Posterior cingulate gyrus (tissue), 11 donors: ENCODE results near the gene CHD5.
A peak's percentile ranks its signal among the peaks of the same experiment; 100 is the strongest.

Experiments used
- DNase-seq, 10 donors: peaks; one replicate each; pipeline versions ENCODE4 v3.0.0 to v3.0.0-alpha.2; 2020 to 2021; ENCODE audit warnings: mixed read lengths in 3 of 10
- intact Hi-C: fragments of 100-400 bp; cut with DNase I; formaldehyde crosslinking; loops from one replicate; pipeline ENCODE4 v1.15.1; 2023

Gene CHD5

GRCh38 chr1:6205849-6206519, 25.9 kb upstream of the CHD5 start, which contains the start of gene RNF207:
Gene RNF207, plus strand, starts transcription at chr1:6206119. Its CDS starts 417 bp downstream, at chr1:6206536.
- intact Hi-C loops, result no loop called here
- peak in 2 of 10 donors; percentile 76 to 87 for DNase-seq

DNA sequence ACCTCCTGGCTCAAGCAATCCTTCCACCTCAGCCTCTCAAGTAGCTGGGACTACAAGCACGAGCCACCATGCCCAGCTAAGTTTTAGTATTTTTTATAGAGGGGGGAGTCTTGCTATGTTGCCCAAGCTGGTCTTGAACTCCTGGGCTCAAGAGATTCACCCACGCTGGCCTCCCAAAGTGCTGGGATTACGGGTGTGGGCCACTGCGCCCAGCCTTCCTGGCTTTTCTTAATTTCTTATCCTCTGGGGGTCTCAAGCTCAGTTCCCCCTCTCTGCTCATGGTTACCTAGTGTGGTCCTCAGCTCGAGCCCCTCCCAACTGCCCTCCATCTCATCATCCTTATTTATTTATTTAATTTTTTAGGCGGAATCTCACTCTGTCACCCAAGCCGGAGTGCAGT, 22.1 kb upstream of the CHD5 start:
- peak in 2 of 10 donors; percentile 31 to 50 for DNase-seq
- intact Hi-C loops, result no loop called here

DNA sequence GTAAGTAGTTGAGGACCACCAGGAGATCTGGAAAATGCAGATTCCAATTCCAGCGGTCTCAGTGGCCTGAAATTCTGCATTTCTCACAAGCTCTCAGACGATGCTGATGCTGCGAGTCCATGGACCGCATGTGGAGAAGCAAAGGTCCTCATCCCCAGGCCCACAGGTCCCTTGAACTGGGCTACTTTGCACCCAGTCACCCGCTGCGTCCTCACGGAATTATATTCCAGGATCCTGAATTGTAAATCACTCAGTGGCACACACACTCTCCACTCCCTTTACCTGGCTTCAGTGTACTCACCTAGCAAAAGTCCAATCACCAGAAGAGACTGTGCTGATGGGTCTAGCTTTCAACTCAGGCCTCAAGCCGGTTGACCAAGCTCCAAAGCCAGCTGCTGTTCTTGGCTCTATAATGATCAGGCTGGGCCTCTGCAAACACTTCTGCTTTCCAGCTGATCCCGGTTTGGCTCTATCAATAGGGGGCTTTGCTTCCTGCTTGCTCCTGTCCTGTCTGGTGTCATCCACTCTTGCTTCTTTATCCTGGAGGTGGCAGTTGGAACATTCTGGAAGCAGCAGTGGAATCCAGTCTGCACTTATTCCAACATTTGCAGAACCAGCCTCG, 20.2 kb upstream of the CHD5 start:
- intact Hi-C loops, result no loop called here
- DNase-seq, result peak in 1 of 10 donors; percentile 4

GRCh38 chr1:6199298-6200187, 19.4 kb upstream of the CHD5 start, which contains the start of gene RPL22:
Gene RPL22, minus strand, starts transcription at chr1:6199595. Its CDS starts 22 bp downstream, at chr1:6199573.
- DNase-seq, result peak; percentile 96 to 100 (median 98)
- intact Hi-C loops, result loop anchor here (1.0 kb wide), 1 partner anchor 37 kb away; no protein-coding TSS in a partner anchor

- no peak for DNase-seq
- intact Hi-C loops, result loop anchor here (1.0 kb wide), 1 partner anchor 38 kb away; no protein-coding TSS in a partner anchor
Observed at GRCh38 chr1:6198646-6199297, 18.7 kb upstream of the CHD5 start.

DNA sequence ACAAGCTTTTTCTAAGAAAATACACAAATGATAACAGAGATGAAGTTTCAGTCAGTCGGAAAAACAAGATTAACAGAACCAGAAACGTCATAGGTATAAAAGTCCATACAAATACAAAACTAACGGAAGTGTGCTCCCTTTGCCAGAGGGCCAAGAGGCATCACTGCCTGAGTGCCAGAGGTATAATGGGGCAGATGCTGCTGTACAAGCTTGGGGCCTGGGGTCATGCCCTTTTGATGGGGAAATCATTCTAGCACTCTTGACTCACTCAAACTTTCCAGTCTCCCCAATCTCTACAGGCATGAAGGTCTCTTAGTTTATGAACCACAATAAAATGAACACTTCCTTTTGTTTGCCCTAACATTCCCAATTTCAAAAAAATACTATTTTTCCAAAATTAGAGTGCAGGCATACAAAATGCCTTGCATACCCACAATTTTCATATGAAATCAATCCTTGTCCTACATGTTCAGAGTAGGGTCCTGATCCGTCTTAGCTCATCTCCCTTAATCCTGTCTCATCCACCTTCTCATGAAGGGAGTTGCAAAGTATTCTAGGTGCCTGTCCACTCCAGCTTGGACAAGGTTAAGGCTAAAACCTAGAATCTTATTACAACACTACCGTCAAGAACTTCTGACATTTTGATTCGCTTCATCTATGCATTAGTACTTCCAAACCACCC, 17.8 kb upstream of the CHD5 start:
- peak in 2 of 10 donors; percentile 9 to 30 for DNase-seq
- intact Hi-C loops, result no loop called here

DNA sequence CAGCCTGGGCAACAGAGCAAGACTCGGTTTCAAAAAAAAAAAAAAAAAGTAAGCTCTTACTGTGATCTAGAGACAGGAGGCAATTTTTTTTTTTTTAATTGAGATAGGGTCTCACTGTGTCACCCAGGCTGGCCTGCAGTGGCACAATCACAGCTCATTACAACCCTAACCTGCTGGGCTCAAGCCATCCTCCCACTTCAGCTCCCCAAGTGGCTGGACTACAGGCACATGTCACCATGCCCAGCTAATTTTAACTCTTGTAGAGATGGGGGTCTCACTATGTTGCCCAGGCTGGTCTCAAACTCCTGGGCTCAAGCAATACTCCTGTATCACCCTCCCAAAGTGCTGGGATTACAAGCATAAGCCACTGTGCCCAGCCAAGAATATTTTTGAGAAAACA, 11.8 kb upstream of the CHD5 start:
- intact Hi-C loops, result no loop called here
- peak in 2 of 10 donors; percentile 16 to 22 for DNase-seq

DNA sequence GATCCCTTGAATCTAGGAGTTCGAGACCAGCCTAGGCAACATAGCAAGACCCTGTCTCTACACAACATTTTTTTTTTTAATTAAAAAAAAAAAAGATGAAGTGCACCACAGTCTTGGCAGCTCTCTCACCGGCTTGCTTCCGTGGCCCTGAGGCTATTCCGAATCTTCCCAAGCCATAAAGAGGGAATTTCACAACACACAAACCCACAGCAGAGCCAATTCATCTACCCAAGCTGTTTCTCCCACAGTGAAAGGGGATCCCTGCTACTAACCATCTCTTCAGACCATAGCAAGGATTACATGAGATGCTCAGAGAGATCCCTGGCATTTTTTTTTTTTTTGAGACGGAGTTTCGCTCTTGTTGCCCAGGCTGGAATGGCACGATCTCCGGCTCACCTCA, 8.3 kb upstream of the CHD5 start:
- DNase-seq, result no peak
- intact Hi-C loops, result loop anchor here (5.0 kb wide), 1 partner anchor 136 kb away; no protein-coding TSS in a partner anchor

DNA sequence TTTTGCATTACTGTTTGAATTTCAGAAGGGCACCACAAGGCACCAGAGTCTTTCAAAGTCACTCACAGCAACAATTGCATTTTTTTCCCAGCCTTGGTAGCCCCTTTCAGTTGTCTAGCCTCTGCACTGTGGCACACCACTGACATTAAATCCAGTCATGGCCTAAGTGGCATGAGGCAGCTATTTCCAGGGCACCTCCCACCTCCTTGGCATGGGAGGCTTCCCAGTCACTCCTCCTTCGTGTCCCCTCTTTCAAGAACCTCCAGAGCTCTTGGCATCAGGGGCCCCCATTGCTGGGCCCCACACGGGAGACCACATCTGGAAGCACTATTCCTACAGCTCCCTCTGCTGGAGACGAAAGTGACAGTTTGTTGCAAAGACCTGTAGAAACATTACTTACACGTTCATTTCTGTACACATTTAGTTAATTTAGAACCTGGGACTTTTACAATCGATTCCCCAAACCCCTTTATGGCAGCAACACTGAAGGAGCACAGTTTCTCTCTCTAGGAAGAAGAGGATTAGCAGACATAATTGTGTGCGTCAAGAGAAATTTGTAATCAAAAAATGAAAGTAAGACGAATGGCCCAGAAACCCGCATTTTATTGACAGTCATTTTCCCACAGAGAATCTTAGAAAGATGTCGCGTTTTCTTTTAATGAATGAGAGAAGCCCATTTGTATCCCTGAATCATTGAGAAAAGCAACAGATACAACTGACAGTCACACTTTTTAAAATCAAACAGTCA, 5.7 kb upstream of the CHD5 start:
- DNase-seq, result peak in 1 of 10 donors; percentile 17
- intact Hi-C loops, result loop anchor here (5.0 kb wide), 1 partner anchor 134 kb away; no protein-coding TSS in a partner anchor

- DNase-seq, result no peak
Observed at GRCh38 chr1:6185151-6185550, 5.0 kb upstream of the CHD5 start.

GRCh38 chr1:6184083-6184783, 4.1 kb upstream of the CHD5 start:
- peak in 1 of 10 donors; percentile 20 for DNase-seq
- intact Hi-C loops, result no loop called here

More at GRCh38 chr1:6185151-6185550, 5.0 kb upstream of the CHD5 start:
- intact Hi-C loops, result loop anchor here (5.0 kb wide), 1 partner anchor 133 kb away; no protein-coding TSS in a partner anchor

DNA sequence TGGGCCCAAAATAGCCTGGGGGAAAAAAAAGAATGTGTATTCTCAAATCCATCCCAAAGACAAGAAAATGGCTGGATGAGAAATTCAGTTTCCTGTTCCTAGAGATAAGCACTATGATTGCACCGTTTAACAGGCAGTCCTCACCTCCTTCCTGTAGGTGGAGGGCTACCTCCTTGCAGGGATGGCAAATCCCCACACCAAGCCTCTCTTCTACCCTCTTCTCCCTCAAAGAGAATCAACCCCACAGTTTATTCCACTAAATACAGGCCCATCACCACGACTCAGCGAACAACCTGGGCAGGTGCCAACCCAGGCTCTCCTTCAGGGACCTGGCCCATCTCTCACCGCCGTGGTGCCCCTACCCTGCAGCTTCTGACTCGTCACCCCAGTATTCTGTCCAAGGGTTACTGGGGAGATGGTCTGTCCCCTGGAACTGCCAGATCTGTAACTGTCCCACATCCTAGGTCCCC, 3.4 kb upstream of the CHD5 start:
- intact Hi-C loops, result no loop called here
- peak in 2 of 10 donors; percentile 49 to 78 for DNase-seq

GRCh38 chr1:6181347-6181770, 1.2 kb upstream of the CHD5 start:
- DNase-seq, result peak in 1 of 10 donors; percentile 71
- intact Hi-C loops, result no loop called here

DNA sequence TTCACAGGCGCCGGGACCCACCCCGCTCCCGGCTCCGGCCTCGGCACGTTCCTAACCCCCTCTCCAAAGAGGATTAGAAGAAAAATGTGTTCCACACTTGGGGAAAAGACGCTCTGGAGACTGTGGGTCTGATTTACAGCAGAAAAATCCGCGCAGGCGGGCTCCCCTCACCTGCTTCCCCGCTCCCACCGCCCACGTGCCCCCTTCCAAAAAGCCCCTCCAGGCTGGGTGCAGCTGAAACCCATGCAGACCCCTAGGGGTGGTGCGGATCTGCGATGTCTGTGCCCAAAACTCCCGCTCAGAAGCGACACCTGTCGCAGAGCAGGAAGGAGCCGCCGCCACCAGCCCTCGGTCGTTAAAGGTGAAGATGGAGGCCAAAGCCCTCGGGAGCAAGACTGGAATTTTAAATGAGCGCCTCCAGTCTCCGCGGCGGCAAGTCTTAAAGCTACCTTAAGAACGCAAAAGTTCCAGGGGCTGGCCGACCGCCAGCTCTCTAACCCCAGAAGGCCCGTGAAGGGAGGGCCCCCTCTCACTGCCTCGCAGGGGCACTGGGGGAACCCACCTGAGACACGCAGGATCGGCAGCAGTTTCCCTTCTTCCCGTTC, 688 bp upstream of the CHD5 start:
- DNase-seq, result peak in 3 of 10 donors; percentile 69 to 87 (median 82)

GRCh38 chr1:6179564-6180175, 451 bp downstream of the CHD5 start:
- peak in 2 of 10 donors; percentile 66 to 84 for DNase-seq
- intact Hi-C loops, result no loop called here

More for the DNA sequence above, 688 bp upstream of the CHD5 start:
- intact Hi-C loops, result no loop called here

- peak in 2 of 10 donors; percentile 71 to 77 for DNase-seq
- intact Hi-C loops, result no loop called here
Observed at GRCh38 chr1:6178751-6179563, 1.2 kb downstream of the CHD5 start.
